ENCODE data around the gene CPOX. TPM values are rescaled to one million over a fixed set of nuclear protein-coding genes. Genes with fewer than 3 reads are reported as not detected.

The CPOX gene
- total and polyA plus RNA-seq, 3 donors from 2014 or later = 9.3 to 25.4 (median 21.7) TPM

DNA sequence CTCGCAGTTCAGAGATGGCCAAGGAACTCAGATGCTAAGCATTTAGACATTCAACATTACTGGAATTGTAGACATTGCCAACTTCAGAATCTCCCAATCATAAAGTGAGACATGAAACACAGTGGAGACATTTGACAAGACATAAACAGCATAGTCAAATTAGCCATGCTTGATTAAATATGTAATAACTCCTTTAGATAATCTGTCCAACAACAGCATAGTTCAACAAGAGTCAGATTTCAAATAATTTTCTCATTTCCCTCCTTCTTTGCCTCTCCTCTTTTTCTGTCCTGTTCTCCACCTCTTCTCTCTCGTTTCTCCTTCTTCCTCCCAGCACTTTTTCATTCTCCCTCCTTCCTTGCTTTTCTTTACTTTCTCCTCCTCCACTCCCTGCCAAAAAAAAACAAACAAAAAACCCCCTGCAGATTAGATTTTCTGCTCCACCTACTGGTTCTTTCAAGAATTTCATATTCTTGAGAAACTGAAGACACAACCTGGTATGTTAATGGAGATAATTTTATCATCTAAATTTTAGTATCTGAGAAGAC is 20.2 kb downstream of the CPOX start:
- WGBS, 2 donors = 39 to 44% methylated on average over 2 of the region's 2 CpGs
- Histone ChIP-seq H3K9me3 (no peaks in the 10 kb centered on the region), H3K27ac (no peak overlapping the region), H3K4me1 (no peaks in the 10 kb centered on the region), H3K27me3 (no peaks in the 10 kb centered on the region), H3K4me3 (no peak overlapping the region), H3K36me3 (ENCODE audit: low read depth, missing control alignments) (no peaks in the 10 kb centered on the region)
- TF ChIP-seq POLR2A (IDR thresholded peaks at IDR 0.05) = no peak
- TF ChIP-seq, protein P1, sequence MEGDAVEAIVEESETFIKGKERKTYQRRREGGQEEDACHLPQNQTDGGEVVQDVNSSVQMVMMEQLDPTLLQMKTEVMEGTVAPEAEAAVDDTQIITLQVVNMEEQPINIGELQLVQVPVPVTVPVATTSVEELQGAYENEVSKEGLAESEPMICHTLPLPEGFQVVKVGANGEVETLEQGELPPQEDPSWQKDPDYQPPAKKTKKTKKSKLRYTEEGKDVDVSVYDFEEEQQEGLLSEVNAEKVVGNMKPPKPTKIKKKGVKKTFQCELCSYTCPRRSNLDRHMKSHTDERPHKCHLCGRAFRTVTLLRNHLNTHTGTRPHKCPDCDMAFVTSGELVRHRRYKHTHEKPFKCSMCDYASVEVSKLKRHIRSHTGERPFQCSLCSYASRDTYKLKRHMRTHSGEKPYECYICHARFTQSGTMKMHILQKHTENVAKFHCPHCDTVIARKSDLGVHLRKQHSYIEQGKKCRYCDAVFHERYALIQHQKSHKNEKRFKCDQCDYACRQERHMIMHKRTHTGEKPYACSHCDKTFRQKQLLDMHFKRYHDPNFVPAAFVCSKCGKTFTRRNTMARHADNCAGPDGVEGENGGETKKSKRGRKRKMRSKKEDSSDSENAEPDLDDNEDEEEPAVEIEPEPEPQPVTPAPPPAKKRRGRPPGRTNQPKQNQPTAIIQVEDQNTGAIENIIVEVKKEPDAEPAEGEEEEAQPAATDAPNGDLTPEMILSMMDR (IDR thresholded peaks at IDR 0.05) = peak in 1 of 3 experiments; percentile 20
- DNase-seq = no peak
- intact Hi-C loops (cut with DNase I; ENCODE audit: low total_unique reads) = no loop called here

DNA sequence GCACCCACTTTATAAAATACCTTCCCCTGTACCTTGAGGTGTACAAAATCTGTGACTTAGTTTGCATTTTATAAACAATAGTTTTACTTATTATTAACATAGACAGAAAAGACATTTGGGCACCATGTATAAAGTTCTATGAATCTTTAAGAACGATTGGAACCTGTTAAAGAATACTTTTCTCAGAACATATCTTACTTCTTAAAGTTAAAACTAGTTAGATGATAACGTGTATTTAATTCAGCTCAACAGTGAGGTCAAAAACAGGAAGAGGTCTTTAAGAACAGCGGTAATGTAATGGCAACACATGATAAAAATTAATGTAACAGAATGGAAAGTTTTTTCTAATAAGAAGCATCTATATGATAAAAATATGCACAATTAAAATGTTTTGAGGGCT is 25.0 kb downstream of the CPOX start:
- no peak overlapping the region for H3K27ac ChIP-seq
- WGBS, 2 donors = 80 to 84% methylated on average over 3 of the region's 3 CpGs
- no peak for TF ChIP-seq POLR2A (IDR thresholded peaks at IDR 0.05)
- TF ChIP-seq, protein P1 (IDR thresholded peaks at IDR 0.05) = no peak

DNA sequence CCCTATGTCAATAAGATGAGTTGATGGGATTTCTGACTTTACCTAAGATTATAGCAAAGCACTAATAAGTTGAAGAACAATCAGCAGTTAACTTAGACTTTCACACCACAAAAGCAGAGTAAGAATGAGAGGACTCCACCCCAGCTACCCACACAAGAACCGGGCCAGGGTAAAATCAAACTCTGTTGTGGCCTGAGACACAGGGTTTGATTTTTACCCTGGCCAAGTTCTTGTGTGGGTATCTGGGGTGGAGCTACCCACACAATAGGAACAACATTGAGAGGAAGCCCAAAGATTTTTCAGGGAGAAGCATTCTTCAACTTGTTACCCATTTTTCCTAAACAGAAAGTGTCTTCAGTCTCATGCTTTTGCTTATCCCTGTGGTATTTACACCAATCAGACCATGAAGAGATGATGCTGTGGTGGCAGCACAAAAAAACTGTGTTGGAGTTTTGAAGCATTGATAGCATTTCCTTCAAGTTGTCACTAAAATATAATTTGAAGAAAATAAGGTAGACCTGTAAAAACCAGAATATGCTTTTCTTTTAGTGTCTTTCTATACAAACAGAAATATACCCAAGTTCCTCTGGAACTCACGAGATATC is 25.6 kb downstream of the CPOX start:
- TF ChIP-seq, protein P1 (IDR thresholded peaks at IDR 0.05) = no peak
- no peak for TF ChIP-seq POLR2A (IDR thresholded peaks at IDR 0.05)
- 87 to 91% methylated on average over 2 of the region's 2 CpGs for WGBS, 2 donors
- H3K27me3 ChIP-seq = no peaks in the 10 kb centered on the region
- intact Hi-C loops (cut with DNase I; ENCODE audit: low total_unique reads) = no loop called here
- no peaks in the 10 kb centered on the region for H3K36me3 ChIP-seq (ENCODE audit: low read depth, missing control alignments)
- no peaks in the 10 kb centered on the region for H3K4me1 ChIP-seq
- no peak overlapping the region for H3K4me3 ChIP-seq
- no peak for DNase-seq
- no peak overlapping the region for H3K27ac ChIP-seq
- H3K9me3 ChIP-seq = no peaks in the 10 kb centered on the region

More for the DNA sequence above, 25.0 kb downstream of the CPOX start:
- Histone ChIP-seq H3K27me3 (no peaks in the 10 kb centered on the region), H3K4me3 (no peak overlapping the region), H3K9me3 (no peaks in the 10 kb centered on the region), H3K36me3 (ENCODE audit: low read depth, missing control alignments) (no peaks in the 10 kb centered on the region), H3K4me1 (no peaks in the 10 kb centered on the region)
- no peak for DNase-seq
- intact Hi-C loops (cut with DNase I; ENCODE audit: low total_unique reads) = no loop called here

DNA sequence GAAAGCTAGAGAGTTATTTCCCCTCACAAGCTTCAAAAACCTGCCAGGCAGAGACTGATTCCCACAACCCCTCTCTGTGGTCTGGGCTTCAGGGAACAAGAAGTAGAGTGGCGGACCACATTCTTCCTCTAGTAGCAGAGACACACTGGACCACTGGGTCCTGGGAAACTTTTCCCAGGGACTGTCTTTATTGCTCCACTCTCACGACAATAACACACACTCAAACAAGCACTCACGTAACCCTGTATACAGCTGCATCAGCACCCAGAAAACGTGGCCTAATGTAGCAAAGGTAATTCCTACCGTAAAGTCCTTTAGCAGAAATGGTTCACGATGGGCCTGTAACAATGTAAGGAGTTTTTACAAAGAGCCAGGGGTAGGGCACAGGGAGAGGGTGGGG is 27.6 kb downstream of the CPOX start:
- DNase-seq = no peak
- no peak overlapping the region for H3K27ac ChIP-seq
- no peaks in the 10 kb centered on the region for H3K9me3 ChIP-seq
- H3K36me3 ChIP-seq (ENCODE audit: low read depth, missing control alignments) = no peaks in the 10 kb centered on the region
- no peaks in the 10 kb centered on the region for H3K4me1 ChIP-seq
- H3K4me3 ChIP-seq = no peak overlapping the region
- TF ChIP-seq, protein P1 (IDR thresholded peaks at IDR 0.05) = no peak
- TF ChIP-seq POLR2A (IDR thresholded peaks at IDR 0.05) = no peak
- no peaks in the 10 kb centered on the region for H3K27me3 ChIP-seq
- 80 to 89% methylated on average over 6 of the region's 6 CpGs for WGBS, 2 donors
- intact Hi-C loops (cut with DNase I; ENCODE audit: low total_unique reads) = no loop called here

DNA sequence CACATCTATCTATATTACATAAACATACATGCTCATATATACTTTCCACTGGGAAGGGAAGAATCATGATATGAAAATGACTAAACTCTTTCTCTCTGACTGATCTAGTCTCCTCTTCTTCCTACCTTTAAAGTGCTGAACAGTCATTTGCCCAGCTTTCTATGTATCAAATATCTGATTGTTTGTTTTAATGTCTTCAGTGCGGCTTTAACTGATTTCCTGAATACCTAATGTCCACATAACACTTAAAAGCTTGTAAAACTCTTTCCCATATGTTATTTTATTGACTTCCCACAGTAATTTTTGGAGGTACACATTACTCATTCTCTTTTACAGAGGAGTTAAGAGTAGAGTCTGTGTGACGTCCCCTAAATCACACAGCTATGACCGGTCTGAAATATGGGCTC is 28.2 kb downstream of the CPOX start:
- Histone ChIP-seq H3K4me3 (no peak overlapping the region), H3K27me3 (no peaks in the 10 kb centered on the region), H3K27ac (no peak overlapping the region), H3K36me3 (ENCODE audit: low read depth, missing control alignments) (no peaks in the 10 kb centered on the region), H3K4me1 (no peaks in the 10 kb centered on the region), H3K9me3 (no peaks in the 10 kb centered on the region)
- no peak for TF ChIP-seq POLR2A (IDR thresholded peaks at IDR 0.05)
- TF ChIP-seq, protein P1 (IDR thresholded peaks at IDR 0.05) = no peak
- intact Hi-C loops (cut with DNase I; ENCODE audit: low total_unique reads) = no loop called here
- no peak for DNase-seq
- WGBS, 2 donors = 53 to 57% methylated on average over 3 of the region's 3 CpGs
